IPS DF 4.7 (cell line): Measurements from ENCODE around the gene COP1.
"Not testable (repeated sequence)": the region's sequence is repeated elsewhere in the genome, so short reads cannot be mapped to it uniquely, and the experiment has no call there.

ENCODE experiments used
- DNase-seq: peaks from one replicate; pipeline ENCODE4 v3.0.0-alpha.2; 2013; ENCODE audit warnings: low spot score; ENCODE audit errors: extremely low read depth

Gene COP1

DNA sequence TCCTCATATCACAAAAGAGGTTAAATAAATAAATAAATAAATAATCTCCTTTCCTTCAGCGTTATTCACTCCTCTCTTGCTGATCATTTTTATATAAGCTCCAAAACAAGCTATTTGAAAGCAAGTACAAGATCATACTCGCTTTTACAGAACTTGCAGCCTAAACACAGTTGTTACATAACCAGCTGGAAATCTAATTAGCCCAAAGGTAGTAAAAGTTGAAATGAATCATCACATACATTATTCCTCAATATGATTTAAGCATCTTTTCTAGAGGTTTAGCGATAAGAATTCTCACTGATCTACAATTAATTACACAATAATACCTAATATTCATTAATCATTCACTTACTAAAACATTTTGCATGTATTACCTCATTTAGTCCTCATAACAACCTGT lies 160.2 kb downstream of the COP1 start:
- DNase-seq = no peak

- DNase-seq = no peak
Measured at GRCh38 chr1:176043537-176043936, 163.5 kb downstream of the COP1 start.

- no peak for DNase-seq
Measured at GRCh38 chr1:176033881-176034280, 173.2 kb downstream of the COP1 start.

- DNase-seq = no peak
Measured at GRCh38 chr1:176033474-176033873, 173.6 kb downstream of the COP1 start.

GRCh38 chr1:176032040-176032645 lies 174.9 kb downstream of the COP1 start:
- DNase-seq = no peak

DNA sequence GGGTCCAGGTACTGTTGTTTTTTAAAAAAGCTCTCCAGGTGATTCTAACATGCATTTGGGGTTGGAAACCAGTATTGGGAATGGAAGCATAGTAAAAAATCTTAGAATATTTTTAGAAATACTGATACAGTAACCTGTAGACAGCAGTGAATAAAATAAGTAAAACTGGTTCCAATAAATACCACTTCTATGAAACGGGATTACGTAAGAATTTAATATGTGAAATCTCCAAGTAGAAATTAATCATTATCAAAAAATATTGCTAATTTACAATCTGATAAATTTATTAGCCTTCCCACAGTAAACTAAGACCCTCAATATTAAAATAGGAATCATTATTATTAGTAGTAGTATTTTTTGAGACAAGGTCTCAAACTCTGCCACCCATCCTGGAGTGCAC lies 177.5 kb downstream of the COP1 start:
- DNase-seq = no peak

GRCh38 chr1:176029155-176029554 lies 177.9 kb downstream of the COP1 start:
- DNase-seq = no peak

DNA sequence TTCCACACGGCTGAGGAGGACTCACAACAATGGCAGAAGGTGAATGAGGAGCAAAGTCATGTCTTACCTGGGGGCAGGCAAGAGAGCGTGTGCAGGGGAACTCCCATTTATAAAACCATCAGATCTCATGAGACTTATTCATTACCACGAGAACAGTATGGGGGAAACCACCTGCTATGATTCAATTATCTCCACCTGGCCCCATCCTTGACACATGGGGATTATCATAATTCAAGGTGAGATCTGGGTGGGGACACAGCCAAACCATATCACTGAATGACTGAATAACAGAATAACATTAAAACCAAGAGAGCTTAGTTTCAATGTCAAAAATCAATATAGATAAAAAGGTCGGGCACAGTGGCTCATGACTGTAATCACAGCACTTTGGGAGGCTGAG lies 179.2 kb downstream of the COP1 start:
- DNase-seq = not testable (repeated sequence)

DNA sequence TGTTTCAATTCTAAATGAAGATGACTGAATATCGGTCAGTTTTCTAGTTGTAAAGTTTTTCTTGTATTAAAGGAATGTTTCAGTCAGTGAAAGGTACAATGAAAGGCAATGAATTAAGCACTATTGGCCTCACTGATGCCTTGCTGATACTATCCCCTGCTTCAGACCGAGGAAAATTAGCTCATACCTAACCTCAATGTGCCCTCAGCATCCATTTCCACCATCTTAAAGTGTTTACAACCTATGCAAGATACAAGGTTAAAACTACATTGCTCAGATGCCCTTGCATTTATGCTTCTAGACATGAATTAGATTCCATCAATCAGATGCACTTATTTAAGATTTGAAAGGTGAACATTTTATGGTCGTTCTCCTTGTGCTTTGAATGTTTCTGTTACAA lies 184.5 kb downstream of the COP1 start:
- no peak for DNase-seq

- DNase-seq = no peak
Measured at GRCh38 chr1:176017722-176018121, 189.4 kb downstream of the COP1 start.

DNA sequence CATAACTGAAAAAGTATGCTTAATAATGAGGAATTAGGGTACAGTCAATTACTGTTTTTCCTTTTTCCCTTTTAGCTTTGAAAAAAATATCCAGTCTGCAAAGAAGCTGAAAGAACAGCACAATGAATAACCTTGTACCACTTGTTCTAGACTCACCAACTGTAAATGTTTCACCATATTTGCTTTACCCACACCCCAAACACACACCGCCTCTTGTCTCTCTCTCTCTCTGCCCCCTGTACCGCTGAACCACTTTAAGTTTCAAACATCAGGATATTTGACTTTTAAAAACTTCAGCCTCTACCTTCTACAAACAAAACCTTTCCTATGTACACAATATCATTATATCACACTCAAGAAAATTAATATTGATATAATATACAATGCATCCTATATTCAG lies 197.1 kb downstream of the COP1 start:
- DNase-seq = no peak

- DNase-seq = not testable (repeated sequence)
Measured at GRCh38 chr1:176007756-176008389, 199.2 kb downstream of the COP1 start.

DNA sequence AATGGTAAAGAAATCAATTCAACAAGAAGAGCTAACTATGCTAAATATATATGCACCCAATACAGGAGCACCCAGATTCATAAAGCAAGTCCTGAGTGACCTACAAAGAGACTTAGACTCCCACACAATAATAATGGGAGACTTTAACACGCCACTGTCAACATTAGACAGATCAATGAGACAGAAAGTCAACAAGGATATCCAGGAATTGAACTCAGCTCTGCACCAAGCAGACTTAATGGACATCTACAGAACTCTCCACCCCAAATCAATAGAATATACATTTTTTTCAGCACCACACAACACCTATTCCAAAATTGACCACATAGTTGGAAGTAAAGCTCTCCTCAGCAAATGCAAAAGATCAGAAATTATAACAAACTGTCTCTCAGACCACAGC lies 212.4 kb downstream of the COP1 start:
- DNase-seq = not testable (repeated sequence)

DNA sequence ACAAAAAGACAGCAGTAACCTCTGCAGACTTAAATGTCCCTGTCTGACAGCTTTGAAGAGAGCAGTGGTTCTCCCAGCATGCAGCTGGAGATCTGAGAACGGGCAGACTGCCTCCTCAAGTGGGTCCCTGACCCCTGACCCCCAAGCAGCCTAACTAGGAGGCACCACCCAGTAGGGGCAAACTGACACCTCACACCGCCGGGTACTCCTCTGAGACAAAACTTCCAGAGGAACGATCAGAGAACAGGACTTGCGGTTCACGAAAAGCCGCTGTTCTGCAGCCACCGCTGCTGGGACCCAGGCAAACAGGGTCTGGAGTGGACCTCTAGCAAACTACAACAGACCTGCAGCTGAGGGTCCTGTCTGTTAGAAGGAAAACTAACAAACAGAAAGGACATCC lies 214.3 kb downstream of the COP1 start:
- not testable (repeated sequence) for DNase-seq

DNA sequence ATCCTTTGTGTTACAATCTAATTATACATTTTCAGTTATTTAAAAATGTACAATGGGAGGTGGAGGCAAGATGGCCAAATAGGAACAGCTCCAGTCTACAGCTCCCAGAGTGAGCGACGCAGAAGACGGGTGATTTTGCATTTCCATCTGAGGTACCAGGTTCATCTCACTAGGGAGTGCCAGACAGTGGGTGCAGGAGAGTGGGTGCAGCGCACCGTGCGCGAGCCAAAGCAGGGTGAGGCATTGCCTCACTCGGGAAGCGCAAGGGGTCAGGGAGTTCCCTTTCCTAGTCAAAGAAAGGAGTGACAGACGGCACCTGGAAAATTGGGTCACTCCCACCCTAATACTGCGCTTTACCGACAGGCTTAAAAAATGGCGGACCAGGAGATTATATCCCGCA lies 214.9 kb downstream of the COP1 start:
- not testable (repeated sequence) for DNase-seq

GRCh38 chr1:175984813-175985212 lies 222.3 kb downstream of the COP1 start:
- no peak for DNase-seq

DNA sequence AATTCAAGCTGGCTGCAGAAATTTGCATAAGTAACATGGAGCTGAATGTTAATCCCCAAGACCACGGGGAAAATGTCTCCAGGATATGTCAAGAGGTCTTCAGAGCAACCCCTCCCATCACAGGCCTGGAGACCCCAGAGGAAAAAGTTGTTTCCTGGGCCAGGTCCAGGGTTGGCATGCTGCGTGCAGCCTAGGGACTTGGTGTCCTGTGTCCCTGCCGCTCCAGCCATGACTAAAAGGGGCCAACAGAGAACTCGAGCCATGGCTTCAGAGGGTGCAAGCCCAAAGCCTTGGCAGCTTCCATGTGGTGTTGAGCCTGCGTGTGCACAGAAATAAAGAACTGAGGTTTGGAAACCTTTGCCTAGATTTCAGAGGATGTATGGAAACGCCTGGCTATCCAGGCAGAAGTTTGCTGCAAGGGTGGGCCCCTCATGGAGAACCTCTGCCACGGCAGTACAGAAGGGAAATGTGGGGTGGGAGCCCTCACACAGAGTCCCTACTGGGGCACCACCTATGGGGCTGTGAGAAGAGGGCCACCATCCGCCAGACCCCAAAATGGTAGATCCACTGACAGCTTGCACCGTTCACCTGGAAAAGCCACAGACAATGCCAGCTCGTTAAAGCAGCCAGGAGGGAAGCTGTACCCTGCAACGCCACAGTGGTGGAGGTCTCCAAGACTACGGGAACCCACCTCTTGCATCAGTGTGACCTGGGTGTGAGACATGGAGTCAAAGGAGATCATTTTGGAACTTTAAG lies 222.9 kb downstream of the COP1 start:
- no peak for DNase-seq

DNA sequence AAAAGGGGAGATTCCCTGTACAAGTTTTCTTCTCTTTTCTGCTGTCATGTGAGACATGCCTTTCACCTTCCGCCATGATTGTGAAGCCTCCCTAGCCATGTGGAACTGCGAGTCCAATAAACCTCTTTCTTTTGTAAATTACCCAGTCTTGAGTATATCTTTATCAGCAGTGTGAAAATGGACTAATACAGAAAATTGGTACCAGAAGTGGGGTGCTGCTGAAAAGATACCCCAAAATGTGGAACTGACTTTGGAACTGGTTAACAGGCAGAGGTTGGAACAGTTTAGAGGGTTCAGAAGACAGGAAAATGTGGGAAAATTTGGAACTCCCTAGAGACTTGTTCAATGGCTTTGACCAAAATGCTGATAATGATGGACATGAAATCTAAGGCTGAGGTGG lies 223.7 kb downstream of the COP1 start:
- not testable (repeated sequence) for DNase-seq

GRCh38 chr1:175981128-175981527 lies 226.0 kb downstream of the COP1 start:
- no peak for DNase-seq

DNA sequence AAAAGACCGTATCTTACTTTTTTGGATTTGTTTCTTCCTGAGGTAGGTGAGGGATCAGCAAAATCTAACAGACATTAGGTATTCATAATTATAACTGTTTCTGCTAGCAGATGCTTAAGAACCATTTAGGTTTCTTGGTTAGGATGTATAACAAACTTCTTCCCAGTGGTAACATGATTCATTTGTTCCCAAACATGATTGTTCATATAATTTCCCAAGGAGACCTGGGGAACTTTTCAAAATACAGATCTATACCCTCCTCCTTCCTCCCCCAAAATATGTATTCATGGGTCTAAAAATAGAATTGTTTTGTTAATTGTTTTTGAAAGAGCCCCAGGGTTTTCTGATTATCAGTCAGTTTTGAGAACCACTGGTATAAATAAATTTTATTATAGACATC lies 228.2 kb downstream of the COP1 start:
- DNase-seq = no peak

GRCh38 chr1:175978476-175978875 lies 228.6 kb downstream of the COP1 start:
- no peak for DNase-seq

GRCh38 chr1:175976865-175977642 lies 230.0 kb downstream of the COP1 start:
- DNase-seq = no peak
